ENCODE data around the gene SRSF10.

DNA sequence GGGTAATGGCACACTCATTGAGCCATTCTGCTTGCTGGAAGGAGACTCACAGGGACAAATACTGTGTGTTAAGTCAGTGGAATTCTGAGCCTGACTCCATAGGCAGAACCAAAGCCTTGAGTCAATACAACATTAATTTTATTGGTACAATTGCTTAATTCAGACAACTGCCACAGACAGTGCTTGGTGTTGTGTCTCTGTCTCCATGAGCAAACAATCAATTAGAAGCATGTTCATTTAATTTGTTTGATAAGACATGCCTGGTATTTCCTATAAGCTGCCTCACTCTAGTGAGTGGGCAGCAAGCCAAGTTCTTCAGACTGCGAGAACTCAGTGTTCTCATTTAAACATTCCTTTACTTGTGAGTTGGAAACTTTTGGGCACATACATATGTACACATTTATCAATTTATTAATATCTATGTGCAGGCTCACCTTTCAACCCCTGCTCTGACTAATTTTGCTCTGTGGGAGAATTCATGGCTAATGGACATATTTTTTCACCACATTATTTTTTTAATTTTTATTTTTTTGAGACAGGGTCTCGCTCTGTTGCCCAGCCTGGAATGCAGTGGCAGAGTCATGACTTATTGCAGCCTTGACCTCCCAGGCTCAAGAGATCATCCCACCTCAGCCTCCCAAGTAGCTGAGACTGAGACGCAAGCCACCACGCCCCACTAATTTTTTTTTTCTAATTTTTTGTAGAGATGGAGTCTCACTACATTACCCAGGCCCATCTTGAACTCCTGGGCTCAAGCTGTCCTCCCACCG lies 4.5 kb upstream of the SRSF10 start:
- TF ChIP-seq RAD21 (IDR thresholded peaks at IDR 0.05; ENCODE audit: low read depth), result no peak
- TF ChIP-seq JUND (IDR thresholded peaks at IDR 0.05), result no peak
- TF ChIP-seq, protein P1, sequence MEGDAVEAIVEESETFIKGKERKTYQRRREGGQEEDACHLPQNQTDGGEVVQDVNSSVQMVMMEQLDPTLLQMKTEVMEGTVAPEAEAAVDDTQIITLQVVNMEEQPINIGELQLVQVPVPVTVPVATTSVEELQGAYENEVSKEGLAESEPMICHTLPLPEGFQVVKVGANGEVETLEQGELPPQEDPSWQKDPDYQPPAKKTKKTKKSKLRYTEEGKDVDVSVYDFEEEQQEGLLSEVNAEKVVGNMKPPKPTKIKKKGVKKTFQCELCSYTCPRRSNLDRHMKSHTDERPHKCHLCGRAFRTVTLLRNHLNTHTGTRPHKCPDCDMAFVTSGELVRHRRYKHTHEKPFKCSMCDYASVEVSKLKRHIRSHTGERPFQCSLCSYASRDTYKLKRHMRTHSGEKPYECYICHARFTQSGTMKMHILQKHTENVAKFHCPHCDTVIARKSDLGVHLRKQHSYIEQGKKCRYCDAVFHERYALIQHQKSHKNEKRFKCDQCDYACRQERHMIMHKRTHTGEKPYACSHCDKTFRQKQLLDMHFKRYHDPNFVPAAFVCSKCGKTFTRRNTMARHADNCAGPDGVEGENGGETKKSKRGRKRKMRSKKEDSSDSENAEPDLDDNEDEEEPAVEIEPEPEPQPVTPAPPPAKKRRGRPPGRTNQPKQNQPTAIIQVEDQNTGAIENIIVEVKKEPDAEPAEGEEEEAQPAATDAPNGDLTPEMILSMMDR (IDR thresholded peaks at IDR 0.05 in 2 of 3, conservative IDR thresholded peaks at IDR 0.05 in 1 of 3; ENCODE audit: borderline replicate concordance in 1 of 3, insufficient read depth in 1 of 3, low read depth in 2 of 3, low read length in 2 of 3), result no peak
- TF ChIP-seq EZH2 (IDR thresholded peaks at IDR 0.05), result no peak
- TF ChIP-seq EZH2phosphoT487 (IDR thresholded peaks at IDR 0.05; ENCODE audit: borderline replicate concordance), result no peak
- TF ChIP-seq YY1 (IDR thresholded peaks at IDR 0.05; ENCODE audit: extremely low read depth, insufficient replicate concordance, low read depth, low read length), result no peak
- no peak for TF ChIP-seq POLR2A (IDR thresholded peaks at IDR 0.05; ENCODE audit: borderline replicate concordance, extremely low read depth, insufficient read depth, insufficient read length)
- TF ChIP-seq, protein P2, sequence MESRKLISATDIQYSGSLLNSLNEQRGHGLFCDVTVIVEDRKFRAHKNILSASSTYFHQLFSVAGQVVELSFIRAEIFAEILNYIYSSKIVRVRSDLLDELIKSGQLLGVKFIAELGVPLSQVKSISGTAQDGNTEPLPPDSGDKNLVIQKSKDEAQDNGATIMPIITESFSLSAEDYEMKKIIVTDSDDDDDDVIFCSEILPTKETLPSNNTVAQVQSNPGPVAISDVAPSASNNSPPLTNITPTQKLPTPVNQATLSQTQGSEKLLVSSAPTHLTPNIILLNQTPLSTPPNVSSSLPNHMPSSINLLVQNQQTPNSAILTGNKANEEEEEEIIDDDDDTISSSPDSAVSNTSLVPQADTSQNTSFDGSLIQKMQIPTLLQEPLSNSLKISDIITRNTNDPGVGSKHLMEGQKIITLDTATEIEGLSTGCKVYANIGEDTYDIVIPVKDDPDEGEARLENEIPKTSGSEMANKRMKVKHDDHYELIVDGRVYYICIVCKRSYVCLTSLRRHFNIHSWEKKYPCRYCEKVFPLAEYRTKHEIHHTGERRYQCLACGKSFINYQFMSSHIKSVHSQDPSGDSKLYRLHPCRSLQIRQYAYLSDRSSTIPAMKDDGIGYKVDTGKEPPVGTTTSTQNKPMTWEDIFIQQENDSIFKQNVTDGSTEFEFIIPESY (IDR thresholded peaks at IDR 0.05; ENCODE audit: extremely low read depth, insufficient replicate concordance, low read length), result no peak
- TF ChIP-seq, protein P3, sequence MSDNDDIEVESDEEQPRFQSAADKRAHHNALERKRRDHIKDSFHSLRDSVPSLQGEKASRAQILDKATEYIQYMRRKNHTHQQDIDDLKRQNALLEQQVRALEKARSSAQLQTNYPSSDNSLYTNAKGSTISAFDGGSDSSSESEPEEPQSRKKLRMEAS (IDR thresholded peaks at IDR 0.05), result no peak
- TF ChIP-seq SRF (IDR thresholded peaks at IDR 0.05; ENCODE audit: low read depth), result no peak
- TF ChIP-seq POLR2AphosphoS5 (IDR thresholded peaks at IDR 0.05; ENCODE audit: low read depth, low read length), result no peak
- no peak for TF ChIP-seq ZFX (IDR thresholded peaks at IDR 0.05)
